Endodermal cell (in vitro differentiated cells): Measurements from ENCODE around the gene PPP1CB. TPM values are rescaled to one million over a fixed set of nuclear protein-coding genes. Genes with fewer than 3 reads are reported as not detected.
"Not testable (repeated sequence)": the region's sequence is repeated elsewhere in the genome, so short reads cannot be mapped to it uniquely, and the experiment has no call there.

ENCODE experiments used
- DNase-seq: peaks from one replicate; pipeline ENCODE4 v3.0.0-alpha.2; 2017
- H3K27ac ChIP-seq: 2 replicates; pipeline ENCODE4 v1.5.1; 2013; ENCODE audit warnings: mild to moderate bottlenecking, low read depth, low read length, moderate library complexity
- H3K27me3 ChIP-seq: 2 replicates; pipeline ENCODE4 v1.6.1; 2013; ENCODE audit warnings: mild to moderate bottlenecking, low read length, moderate library complexity; ENCODE audit not compliant: insufficient read depth, control insufficient read depth, poor library complexity, severe bottlenecking
- H3K36me3 ChIP-seq: 2 replicates; pipeline ENCODE4 v1.7.0; 2013; ENCODE audit warnings: mild to moderate bottlenecking, low read length, moderate library complexity; ENCODE audit not compliant: control insufficient read depth, insufficient read depth
- H3K4me1 ChIP-seq: one replicate; pipeline ENCODE4 v1.7.0; 2013; ENCODE audit warnings: low read length; ENCODE audit not compliant: control insufficient read depth, insufficient read depth
- H3K4me3 ChIP-seq: 2 replicates; pipeline ENCODE4 v1.5.1; 2013; ENCODE audit warnings: mild to moderate bottlenecking, low read length, moderate library complexity
- H3K9ac ChIP-seq: 2 replicates; pipeline ENCODE4 v1.6.1; 2013; ENCODE audit warnings: mild to moderate bottlenecking, low read length, moderate library complexity; ENCODE audit not compliant: poor library complexity, severe bottlenecking; ENCODE audit errors: extremely low read depth
- H3K9me3 ChIP-seq: 2 replicates; pipeline ENCODE4 v1.6.1; 2013; ENCODE audit warnings: mild to moderate bottlenecking, low read length, moderate library complexity; ENCODE audit not compliant: control insufficient read depth
- H3K27ac Mint-ChIP-seq: 2 replicates; pipeline ENCODE4 v1.8.0; 2020; ENCODE audit warnings: mixed read lengths
- H3K27me3 Mint-ChIP-seq: 2 replicates; pipeline ENCODE4 v1.8.0; 2021; ENCODE audit warnings: mild to moderate bottlenecking, mixed read lengths; ENCODE audit not compliant: insufficient read depth
- H3K36me3 Mint-ChIP-seq: 2 replicates; pipeline ENCODE4 v1.8.0; 2020; ENCODE audit warnings: low read depth, mixed read lengths
- H3K4me1 Mint-ChIP-seq: 2 replicates; pipeline ENCODE4 v1.8.0; 2020; ENCODE audit warnings: mixed read lengths
- H3K4me3 Mint-ChIP-seq: 2 replicates; pipeline ENCODE4 v1.8.0; 2020; ENCODE audit warnings: mild to moderate bottlenecking, moderate library complexity, mixed read lengths
- H3K9me3 Mint-ChIP-seq: 2 replicates; pipeline ENCODE4 v1.8.0; 2020; ENCODE audit warnings: mild to moderate bottlenecking, mixed read lengths
- CTCF ChIP-seq: fragments of 200-600 bp; sonication (generic); conservative IDR thresholded peaks from 2 replicates; pipeline ENCODE4 v1.5.0; 2021; ENCODE audit warnings: antibody characterized with exemption, mild to moderate bottlenecking
- WGBS, 2 experiments: methylation state at CpG; one replicate each; pipeline versions ENCODE4 v1.1.5 to v1.1.7; 2013; ENCODE audit warnings: missing lambda C conversion rate in 2 of 2, mixed read lengths in 1 of 2; ENCODE audit not compliant: insufficient coverage in 1 of 2, insufficient read length in 1 of 2; 5-methylcytosine and 5-hydroxymethylcytosine counted together
- total RNA-seq, 2 donors: library from RNA; stranded (reverse); fragmentation: NEBNext Ultra II Directional in 1 of 2; extraction: Animal tissue kit (Norgen Biotek cat#: 25700) in 1 of 2; gene quantifications; 2 replicates in 1 of 2; 3 replicates in 1 of 2; pipeline ENCODE4 v1.2.1, GENCODE V29; 2021

PPP1CB gene
- total RNA-seq, 2 donors from 2014 or later, result 175 to 201 TPM

DNA sequence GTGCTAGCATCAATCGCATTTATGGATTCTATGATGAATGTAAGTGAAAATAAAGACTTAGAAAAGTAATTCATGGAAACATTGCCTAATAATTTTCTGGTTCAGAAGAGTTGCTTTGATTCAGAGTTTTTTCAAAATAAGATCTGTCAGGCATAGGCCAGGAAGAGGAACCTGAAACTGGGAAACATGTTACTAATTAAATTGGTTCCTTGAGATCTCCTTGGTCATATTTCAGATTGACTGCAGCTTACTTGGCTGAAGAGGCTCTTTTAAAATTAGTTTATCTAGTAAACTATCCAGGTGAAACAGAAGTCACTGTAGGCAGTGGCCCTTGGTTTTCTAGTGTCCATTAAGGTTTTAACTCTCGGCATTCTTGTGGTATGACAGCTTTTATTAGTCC is 27.4 kb downstream of the PPP1CB start:
- H3K27me3 Mint-ChIP-seq, result no peaks in the 10 kb centered on the region
- H3K4me3 Mint-ChIP-seq, result no peak overlapping the region
- DNase-seq, result no peak
- H3K27ac Mint-ChIP-seq, result no peak overlapping the region
- H3K9ac ChIP-seq, result no peak overlapping the region
- H3K27ac ChIP-seq, result no peak overlapping the region
- H3K9me3 Mint-ChIP-seq, result no peaks in the 10 kb centered on the region
- no peak overlapping the region for H3K4me3 ChIP-seq
- no peaks in the 10 kb centered on the region for H3K9me3 ChIP-seq
- no peaks in the 10 kb centered on the region for H3K4me1 ChIP-seq
- TF ChIP-seq CTCF, result no peak
- 100% methylated on average over 1 to 2 of the region's 2 CpGs for WGBS, 2 experiments
- peaks cover 6% of the 10 kb centered on the region for H3K4me1 Mint-ChIP-seq
- peaks cover 52% of the 10 kb centered on the region for H3K36me3 Mint-ChIP-seq
- peaks cover 75% of the 10 kb centered on the region for H3K36me3 ChIP-seq
- H3K27me3 ChIP-seq, result no peaks in the 10 kb centered on the region

DNA sequence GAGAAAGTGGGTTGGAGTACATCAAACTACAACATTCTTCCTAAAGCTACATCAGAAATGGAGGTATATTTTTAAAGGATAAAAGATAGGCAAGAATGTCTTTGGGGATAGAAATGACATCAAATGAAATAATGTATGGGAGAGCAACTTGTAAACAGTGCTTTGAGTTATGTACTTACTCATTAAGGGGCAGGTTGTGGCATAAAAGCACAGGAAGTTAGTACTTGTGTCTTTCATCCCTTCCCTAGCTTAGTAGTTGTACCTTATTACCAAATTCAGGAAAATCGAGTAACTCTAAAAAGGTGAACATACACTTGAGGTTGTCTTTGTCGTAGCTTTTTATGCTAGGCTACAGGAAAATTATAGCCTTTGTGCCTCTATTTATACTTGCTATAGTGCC is 28.9 kb downstream of the PPP1CB start:
- no peak for TF ChIP-seq CTCF
- H3K9me3 Mint-ChIP-seq, result no peaks in the 10 kb centered on the region

DNA sequence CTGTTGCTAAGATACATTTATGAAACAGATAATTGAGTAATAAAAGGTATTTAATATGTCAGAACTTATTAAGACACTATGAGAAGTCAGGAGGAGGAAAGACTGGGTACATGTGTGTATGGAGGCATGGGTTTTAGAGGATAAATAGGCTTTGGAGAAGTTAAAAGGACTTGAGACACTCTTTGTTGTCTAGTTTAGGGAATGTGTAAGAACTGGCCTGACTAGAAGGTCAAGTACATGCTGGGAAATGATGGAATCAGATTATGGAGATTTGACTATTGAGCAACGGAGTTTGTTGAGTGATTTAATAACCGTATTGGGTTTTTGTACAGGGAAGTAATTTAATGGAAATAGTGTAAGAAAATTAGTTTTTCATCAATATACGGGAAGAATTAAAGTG is 30.8 kb downstream of the PPP1CB start:
- H3K36me3 ChIP-seq, result peaks cover 96% of the 10 kb centered on the region
- Mint-ChIP-seq H3K4me1 (no peaks in the 10 kb centered on the region), H3K27me3 (no peaks in the 10 kb centered on the region), H3K27ac (no peak overlapping the region), H3K36me3 (peaks cover 62% of the 10 kb centered on the region), H3K9me3 (no peaks in the 10 kb centered on the region), H3K4me3 (no peak overlapping the region)
- H3K27me3 ChIP-seq, result no peaks in the 10 kb centered on the region
- TF ChIP-seq CTCF, result no peak
- 81 to 83% methylated on average over 2 to 3 of the region's 3 CpGs for WGBS, 2 experiments
- no peak overlapping the region for H3K9ac ChIP-seq
- H3K4me1 ChIP-seq, result no peaks in the 10 kb centered on the region
- no peak overlapping the region for H3K4me3 ChIP-seq
- no peaks in the 10 kb centered on the region for H3K9me3 ChIP-seq
- no peak overlapping the region for H3K27ac ChIP-seq
- no peak for DNase-seq

More for the DNA sequence above, 28.9 kb downstream of the PPP1CB start:
- Mint-ChIP-seq H3K27me3 (no peaks in the 10 kb centered on the region), H3K36me3 (peaks cover 60% of the 10 kb centered on the region), H3K4me1 (peaks cover 5% of the 10 kb centered on the region), H3K27ac (no peak overlapping the region), H3K4me3 (no peak overlapping the region)
- H3K36me3 ChIP-seq, result peaks cover 89% of the 10 kb centered on the region
- H3K9ac ChIP-seq, result no peak overlapping the region
- H3K9me3 ChIP-seq, result no peaks in the 10 kb centered on the region
- WGBS, 2 experiments, result 93 to 100% methylated on average over 2 of the region's 2 CpGs
- no peak for DNase-seq
- H3K27ac ChIP-seq, result no peak overlapping the region
- no peak overlapping the region for H3K4me3 ChIP-seq
- no peaks in the 10 kb centered on the region for H3K27me3 ChIP-seq
- H3K4me1 ChIP-seq, result no peaks in the 10 kb centered on the region

DNA sequence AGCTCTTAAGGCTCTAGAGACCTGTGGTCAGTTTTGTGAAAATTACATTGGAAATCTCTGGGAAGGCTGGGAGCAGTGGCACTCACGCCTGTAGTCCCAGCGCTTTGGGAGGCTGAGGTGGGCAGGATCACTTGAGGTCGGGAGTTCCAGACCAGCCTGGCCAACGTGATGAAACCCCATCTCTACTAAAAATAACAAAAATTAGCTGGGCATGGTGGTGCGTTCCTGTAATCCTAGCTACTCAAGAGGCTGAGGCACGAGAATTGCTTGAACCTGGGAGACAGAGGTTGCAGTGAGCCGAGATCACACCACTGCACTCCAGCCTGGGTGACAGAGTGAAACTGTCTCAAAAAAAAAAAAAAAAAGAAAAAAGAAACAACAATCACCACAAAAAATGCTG is 32.9 kb downstream of the PPP1CB start:
- not testable (repeated sequence) for H3K9me3 ChIP-seq, H3K9me3 Mint-ChIP-seq, H3K9ac ChIP-seq, H3K27me3 Mint-ChIP-seq, H3K4me1 Mint-ChIP-seq, H3K4me1 ChIP-seq, H3K4me3 Mint-ChIP-seq, H3K27ac ChIP-seq, DNase-seq, H3K27ac Mint-ChIP-seq, H3K4me3 ChIP-seq, H3K27me3 ChIP-seq
- peaks cover 62% of the 10 kb centered on the region for H3K36me3 Mint-ChIP-seq
- WGBS, 2 experiments, result 98 to 100% methylated on average over 5 to 7 of the region's 7 CpGs
- H3K36me3 ChIP-seq, result peaks cover 94% of the 10 kb centered on the region
